Neuron (in vitro differentiated cells): ENCODE measurements around the gene SLC51A.
"Not testable (repeated sequence)": the region's sequence is repeated elsewhere in the genome, so short reads cannot be mapped to it uniquely, and the experiment has no call there.

Experiments used
- H2AFZ ChIP-seq: one replicate; pipeline ENCODE4 v1.6.1; 2013; ENCODE audit warnings: low read depth, mild to moderate bottlenecking, inconsistent platforms, low read length, moderate library complexity
- H3K27me3 ChIP-seq: one replicate; pipeline ENCODE4 v1.6.1; 2013; ENCODE audit warnings: low read length; ENCODE audit not compliant: insufficient read depth
- H3K36me3 ChIP-seq: one replicate; pipeline ENCODE4 v1.6.1; 2013; ENCODE audit warnings: low read length; ENCODE audit not compliant: insufficient read depth
- H3K4me1 ChIP-seq: one replicate; pipeline ENCODE4 v1.6.1; 2013; ENCODE audit warnings: low read length; ENCODE audit not compliant: insufficient read depth
- H3K4me3 ChIP-seq: 2 replicates; pipeline ENCODE4 v1.5.1; 2013; ENCODE audit warnings: mild to moderate bottlenecking, low read length, moderate library complexity
- H3K9me3 ChIP-seq: one replicate; pipeline ENCODE4 v1.6.1; 2013; ENCODE audit warnings: low read length

The SLC51A gene

DNA sequence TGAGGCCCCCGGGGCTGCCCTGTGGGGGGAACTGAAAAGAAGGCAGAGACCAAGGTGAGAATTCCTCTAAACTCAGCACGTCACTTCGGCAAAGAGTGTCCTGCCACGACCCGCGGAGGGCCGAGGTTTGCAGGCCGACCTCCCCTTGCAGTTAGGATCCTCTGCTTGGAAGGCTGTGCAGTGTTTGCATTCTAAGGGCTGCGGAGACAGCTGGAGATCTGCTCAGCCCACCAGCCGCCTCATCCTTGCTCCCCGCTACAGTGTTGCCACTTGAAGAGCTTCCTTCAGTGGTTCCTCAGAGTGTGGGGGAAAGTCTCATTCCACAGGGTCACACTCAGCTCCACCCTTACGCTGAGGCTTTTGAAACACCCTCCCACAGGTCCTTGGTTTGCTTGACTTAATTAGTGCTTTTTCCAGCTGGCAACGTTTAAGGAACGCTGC is 10.8 kb downstream of the SLC51A start:
- no peaks in the 10 kb centered on the region for H3K27me3 ChIP-seq
- H3K9me3 ChIP-seq, result no peaks in the 10 kb centered on the region
- no peak overlapping the region for H3K4me3 ChIP-seq
- H3K36me3 ChIP-seq, result no peaks in the 10 kb centered on the region
- no peaks in the 10 kb centered on the region for H3K4me1 ChIP-seq
- no peak overlapping the region for H2AFZ ChIP-seq

DNA sequence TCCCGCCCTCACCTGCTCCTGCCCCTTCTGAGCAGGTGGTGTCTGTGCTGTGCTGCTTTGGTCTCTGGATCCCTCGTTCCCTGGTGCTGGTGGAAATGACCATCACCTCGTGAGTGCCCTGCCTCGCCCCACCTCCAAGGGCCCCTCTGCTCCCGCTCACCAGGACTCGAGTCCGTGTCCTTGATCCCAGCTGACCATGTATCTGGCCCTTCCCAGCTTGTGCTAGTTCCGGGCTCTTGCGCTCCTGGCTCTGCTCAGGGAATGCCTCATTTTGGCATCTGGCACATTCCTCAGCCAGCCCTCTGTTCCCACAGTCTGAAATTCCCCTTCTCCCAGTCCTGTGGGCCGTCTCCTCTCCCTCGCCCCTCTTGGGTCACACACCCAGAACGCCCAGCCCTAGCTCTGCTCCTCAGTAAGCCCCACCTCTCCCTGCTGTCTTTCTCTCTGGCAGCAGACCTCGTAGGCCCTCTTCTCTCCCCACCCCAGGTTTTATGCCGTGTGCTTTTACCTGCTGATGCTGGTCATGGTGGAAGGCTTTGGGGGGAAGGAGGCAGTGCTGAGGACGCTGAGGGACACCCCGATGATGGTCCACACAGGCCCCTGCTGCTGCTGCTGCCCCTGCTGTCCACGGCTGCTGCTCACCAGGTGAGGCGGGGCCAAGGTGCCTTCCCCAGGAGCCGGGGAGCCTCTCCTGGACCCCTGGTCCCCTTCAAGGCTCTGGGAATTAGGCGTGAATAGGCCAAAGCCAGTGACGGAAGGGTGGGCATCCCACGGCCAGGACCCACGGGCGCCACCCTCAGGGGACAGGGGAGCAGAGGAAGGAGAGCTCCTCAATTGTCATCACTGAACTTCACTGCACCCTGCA is 11.5 kb downstream of the SLC51A start:
- no peak overlapping the region for H3K4me3 ChIP-seq
- no peaks in the 10 kb centered on the region for H3K36me3 ChIP-seq
- H3K9me3 ChIP-seq, result no peaks in the 10 kb centered on the region
- H3K4me1 ChIP-seq, result no peaks in the 10 kb centered on the region
- H3K27me3 ChIP-seq, result no peaks in the 10 kb centered on the region
- no peak overlapping the region for H2AFZ ChIP-seq

DNA sequence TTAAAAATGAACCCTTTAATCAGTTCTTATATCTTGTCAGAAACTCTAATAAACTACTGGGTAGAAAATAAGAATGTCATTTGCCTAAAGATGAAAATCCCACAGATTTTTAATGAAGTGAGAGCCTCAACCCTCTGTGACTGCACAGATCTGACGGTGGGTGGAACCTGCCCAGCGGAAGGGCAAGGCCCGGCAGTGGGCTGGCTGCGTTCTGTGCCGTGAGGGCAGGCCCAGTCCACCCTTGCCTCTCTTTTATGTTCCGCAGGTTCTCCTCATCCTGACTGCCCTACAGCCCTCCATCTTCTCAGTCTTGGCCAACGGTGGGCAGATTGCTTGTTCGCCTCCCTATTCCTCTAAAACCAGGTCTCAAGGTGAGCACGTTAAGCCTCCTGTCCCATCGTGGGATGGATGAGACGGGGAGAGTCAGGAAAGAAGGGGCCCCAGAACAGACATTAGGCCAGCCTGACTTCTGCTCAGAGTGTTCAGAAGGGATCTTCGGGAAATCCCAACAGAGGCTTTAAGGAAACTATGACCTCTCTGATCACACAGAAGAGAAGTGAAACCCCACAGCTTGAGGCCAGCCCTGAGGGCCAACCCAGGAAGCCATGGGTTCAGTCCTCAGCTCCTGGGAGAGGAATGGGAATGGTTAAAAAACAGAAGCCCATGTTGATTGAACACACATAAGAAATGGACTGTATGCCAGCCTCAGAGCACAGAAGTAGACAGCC is 16.0 kb downstream of the SLC51A start:
- no peak overlapping the region for H2AFZ ChIP-seq
- no peaks in the 10 kb centered on the region for H3K4me1 ChIP-seq
- H3K36me3 ChIP-seq, result peaks cover 10% of the 10 kb centered on the region
- no peak overlapping the region for H3K4me3 ChIP-seq
- H3K27me3 ChIP-seq, result no peaks in the 10 kb centered on the region
- no peaks in the 10 kb centered on the region for H3K9me3 ChIP-seq

DNA sequence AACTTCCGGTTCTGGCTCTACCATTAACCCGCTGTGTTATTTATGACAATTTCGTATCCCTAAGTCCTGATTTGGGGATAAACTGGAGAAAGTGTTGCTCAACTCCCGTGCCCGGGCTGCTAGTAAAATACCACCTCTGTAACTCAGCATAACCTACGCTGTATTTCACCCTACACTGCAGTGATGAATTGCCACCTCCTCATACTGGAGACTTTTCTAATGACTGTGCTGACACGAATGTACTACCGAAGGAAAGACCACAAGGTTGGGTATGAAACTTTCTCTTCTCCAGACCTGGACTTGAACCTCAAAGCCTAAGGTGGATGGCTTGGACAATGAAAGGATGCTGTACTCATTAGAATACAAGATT is 16.5 kb downstream of the SLC51A start:
- no peaks in the 10 kb centered on the region for H3K27me3 ChIP-seq
- no peaks in the 10 kb centered on the region for H3K9me3 ChIP-seq
- no peak overlapping the region for H2AFZ ChIP-seq
- peaks cover 15% of the 10 kb centered on the region for H3K36me3 ChIP-seq
- no peaks in the 10 kb centered on the region for H3K4me1 ChIP-seq
- H3K4me3 ChIP-seq, result no peak overlapping the region

DNA sequence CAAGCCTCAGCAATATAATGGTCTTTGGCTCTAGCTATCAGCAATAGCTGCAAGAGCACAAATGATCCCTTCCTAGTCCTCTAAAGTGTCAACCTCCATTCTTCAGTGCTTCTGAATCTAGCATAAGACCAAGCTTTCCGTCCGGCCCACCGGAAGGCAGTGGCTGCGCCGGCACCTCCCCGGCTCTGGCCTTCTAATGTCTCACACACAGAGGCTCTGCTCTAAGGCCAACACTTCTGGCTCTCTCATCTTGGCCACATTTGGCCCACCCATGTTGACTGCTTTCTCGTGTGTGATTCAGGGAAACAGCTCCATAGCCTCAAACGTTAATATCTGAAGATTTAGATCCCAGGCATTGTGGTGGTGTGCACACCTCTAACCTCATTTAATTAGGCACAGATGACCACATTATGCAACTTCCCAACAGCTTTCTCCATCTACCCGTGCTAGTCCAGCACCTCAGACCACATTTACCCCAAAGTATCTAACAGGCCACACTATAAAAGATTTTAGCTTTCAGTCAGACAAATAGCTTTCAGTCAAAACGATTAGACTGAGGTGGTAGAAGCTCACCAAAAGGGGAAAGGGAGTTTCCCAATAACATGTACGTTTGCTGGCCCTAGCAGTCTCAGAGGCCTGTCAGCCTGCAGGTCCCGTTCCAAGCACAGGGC is 19.3 kb downstream of the SLC51A start:
- no peaks in the 10 kb centered on the region for H3K9me3 ChIP-seq

DNA sequence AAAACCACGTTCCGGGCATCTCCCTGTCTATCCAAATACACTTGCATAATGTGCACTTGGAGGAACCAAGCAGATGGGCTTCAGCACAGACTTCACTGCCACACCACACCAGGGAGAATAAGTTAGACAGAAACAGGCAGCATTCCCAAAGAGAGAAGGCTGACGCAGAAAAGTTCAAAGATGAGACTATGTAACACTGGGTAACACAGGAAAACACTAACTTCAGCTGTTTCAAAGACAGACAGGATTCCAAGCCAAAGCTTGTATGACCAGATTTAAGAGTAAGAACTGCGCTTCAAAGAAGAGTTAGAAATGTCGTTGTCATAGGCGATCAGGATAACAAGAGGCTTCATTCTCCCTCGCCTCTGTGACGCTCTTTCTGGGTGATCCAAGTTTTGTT is 19.9 kb downstream of the SLC51A start:
- H2AFZ ChIP-seq, result no peak overlapping the region
- no peaks in the 10 kb centered on the region for H3K4me1 ChIP-seq
- no peaks in the 10 kb centered on the region for H3K9me3 ChIP-seq
- H3K27me3 ChIP-seq, result no peaks in the 10 kb centered on the region
- no peak overlapping the region for H3K4me3 ChIP-seq
- peaks cover 37% of the 10 kb centered on the region for H3K36me3 ChIP-seq

More for the DNA sequence above, 19.3 kb downstream of the SLC51A start:
- H3K27me3 ChIP-seq, result no peaks in the 10 kb centered on the region
- no peak overlapping the region for H3K4me3 ChIP-seq
- H2AFZ ChIP-seq, result no peak overlapping the region
- H3K36me3 ChIP-seq, result peaks cover 36% of the 10 kb centered on the region
- H3K4me1 ChIP-seq, result no peaks in the 10 kb centered on the region

DNA sequence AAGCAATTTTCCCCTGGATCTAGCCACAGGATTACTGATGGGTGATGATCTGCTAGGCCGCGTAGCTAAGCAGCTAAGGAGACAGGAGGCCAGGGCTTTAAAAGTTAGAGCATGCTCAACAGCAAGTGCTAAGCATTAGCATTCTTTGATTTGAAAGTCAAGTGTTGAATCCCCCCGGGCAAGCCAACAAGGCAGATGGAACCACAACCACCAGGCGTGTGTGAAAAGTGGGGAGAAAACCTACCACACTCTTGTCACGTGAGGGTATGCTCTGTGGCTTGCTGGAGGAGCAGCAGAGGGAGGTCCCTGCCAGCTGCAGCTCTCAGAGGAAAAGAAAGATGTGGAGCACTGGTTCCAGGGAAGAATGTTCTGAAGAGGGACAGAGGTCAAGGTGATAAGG is 20.9 kb downstream of the SLC51A start:
- H2AFZ ChIP-seq, result no peak overlapping the region
- H3K9me3 ChIP-seq, result no peaks in the 10 kb centered on the region
- H3K4me3 ChIP-seq, result no peak overlapping the region
- no peaks in the 10 kb centered on the region for H3K4me1 ChIP-seq
- H3K36me3 ChIP-seq, result peaks cover 47% of the 10 kb centered on the region
- no peaks in the 10 kb centered on the region for H3K27me3 ChIP-seq

DNA sequence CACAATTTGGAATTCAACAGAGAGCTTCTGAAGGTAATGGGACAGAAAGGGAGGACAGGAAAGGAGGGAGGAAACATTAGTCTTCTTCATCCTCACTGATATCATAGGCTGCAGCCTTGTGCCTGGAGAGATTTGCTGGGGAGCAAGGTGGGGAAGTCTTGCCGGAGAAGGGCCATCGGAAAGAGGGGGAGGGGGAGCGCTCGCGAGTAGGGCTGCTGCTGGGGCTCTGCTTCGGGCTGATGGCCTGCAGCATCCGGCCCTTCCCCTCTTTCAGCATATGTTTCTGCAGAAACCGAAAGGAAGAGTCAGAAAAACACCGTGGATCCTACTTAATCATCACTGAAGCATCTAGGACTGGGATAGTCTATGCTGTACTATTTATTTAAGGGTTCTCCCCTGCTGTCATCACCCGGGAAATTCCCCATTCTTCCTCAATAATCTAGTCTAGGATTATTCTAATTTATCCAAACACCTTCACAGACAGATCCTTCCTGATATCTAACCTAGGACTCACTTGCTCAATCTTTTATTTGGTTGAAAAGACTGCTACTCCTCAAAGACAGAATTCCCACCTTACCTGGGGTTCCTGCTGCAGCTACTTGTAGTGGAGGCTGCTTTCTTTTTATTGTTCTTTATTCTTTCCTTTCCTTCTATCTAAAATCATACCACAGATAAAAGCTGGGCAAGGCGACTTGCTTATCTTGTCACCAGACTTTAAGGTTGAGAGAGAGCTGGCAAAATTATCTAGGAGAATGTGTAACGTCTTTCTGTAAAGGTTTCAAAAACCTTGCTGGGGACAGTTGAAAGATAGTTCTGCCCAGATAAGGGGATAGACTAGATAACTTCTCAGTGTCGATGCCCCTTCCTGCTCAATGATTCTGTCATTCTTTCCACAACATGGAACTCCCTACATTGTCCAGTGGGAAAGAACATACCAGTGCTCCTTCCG is 22.6 kb downstream of the SLC51A start:
- Histone ChIP-seq H3K4me1 (no peaks in the 10 kb centered on the region), H3K27me3 (no peaks in the 10 kb centered on the region), H3K36me3 (peaks cover 54% of the 10 kb centered on the region)

DNA sequence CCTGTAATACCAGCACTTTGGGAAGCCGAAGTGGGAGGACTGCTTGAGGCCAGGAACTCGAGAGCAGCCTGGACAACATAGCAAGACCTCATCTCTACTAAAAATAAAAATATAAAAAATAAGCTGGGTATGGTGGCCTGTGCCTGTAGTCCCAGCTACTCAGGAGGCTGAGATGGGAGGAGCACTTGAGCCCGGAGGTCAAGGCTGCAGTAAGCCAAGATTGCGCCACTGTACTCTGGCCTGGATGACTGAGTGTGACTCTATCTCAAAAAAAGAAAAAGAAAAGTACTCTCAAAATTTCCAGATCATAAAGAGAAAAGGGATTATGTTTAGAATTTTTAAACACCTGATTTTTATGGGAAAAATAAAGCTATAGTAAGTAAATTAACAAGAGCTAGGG is 24.1 kb downstream of the SLC51A start:
- Histone ChIP-seq H3K4me3 (no peak overlapping the region), H3K27me3 (no peaks in the 10 kb centered on the region), H2AFZ (no peak overlapping the region), H3K9me3 (no peaks in the 10 kb centered on the region), H3K36me3 (peaks cover 50% of the 10 kb centered on the region), H3K4me1 (no peaks in the 10 kb centered on the region)

More for the DNA sequence above, 22.6 kb downstream of the SLC51A start:
- Histone ChIP-seq H3K4me3 (no peak overlapping the region), H2AFZ (no peak overlapping the region), H3K9me3 (no peaks in the 10 kb centered on the region)

DNA sequence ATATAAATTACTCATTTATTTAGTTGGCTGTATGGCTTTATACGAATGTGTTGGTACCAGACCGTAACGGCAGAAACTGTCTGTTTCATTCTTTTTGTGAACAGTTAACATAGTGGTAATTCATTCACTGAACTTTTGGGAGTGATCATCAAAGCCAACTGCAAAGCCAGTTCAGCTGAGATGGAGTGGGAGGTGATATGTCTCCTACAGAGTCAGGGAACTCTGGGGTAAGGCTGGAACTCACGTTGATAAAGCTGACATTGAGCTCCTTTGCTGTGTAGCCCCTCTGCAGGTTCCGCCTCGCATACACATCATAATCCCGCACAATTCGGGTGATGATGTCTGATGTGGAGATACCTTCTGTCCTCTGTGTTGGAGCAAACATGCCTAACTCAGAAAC is 25.4 kb downstream of the SLC51A start:
- Histone ChIP-seq H3K4me1 (no peaks in the 10 kb centered on the region), H3K9me3 (no peaks in the 10 kb centered on the region), H3K4me3 (no peak overlapping the region), H3K36me3 (peaks cover 58% of the 10 kb centered on the region), H2AFZ (no peak overlapping the region), H3K27me3 (no peaks in the 10 kb centered on the region)

DNA sequence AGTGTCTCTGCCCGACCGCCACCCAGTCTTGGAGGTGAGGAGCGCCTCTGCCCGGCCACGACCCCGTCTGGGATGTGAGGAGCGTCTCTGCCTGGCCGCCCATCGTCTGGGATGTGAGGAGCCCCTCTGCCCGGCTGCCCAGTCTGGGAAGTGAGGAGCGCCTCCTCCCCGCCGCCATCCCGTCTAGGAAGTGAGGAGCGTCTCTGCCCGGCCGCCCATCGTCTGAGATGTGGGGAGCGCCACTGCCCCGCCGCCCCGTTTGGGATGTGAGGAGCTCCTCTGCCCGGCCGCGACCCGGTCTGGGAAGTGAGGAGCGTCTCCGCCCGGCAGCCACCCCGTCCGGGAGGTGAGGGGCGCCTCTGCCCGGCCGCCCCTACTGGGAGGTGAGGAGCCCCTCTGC is 27.8 kb downstream of the SLC51A start:
- H3K36me3 ChIP-seq, result peaks cover 51% of the 10 kb centered on the region

DNA sequence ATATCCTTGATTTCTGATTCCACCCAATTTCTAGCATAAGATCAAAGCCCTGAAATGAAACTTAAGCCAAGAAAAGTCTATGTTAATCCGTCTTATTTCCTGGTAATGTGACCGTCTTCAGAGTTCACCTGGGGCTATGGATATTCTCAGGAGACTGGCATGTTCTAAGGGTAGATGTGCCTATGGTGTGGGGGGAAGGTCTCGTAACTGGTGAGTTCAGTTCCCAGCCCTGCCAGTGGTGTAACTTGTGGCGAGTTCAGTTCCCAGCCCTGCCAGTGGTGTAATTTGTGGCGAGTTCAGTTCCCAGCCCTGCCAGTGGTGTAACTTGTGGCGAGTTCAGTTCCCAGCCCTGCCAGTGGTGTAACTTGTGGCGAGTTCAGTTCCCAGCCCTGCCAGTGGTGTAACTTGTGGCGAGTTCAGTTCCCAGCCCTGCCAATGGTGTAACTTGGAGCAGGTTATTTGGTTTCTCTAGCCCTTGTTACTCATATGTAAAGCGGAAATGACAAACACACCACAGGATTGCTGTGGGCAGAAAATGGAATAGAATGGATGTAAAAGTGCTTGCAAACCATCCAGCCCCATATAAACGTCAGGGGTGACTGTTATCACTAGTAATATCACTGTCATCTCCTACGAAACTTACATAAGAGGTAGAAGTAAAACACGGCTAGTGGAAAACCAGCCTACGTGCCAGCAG is 30.4 kb downstream of the SLC51A start:
- no peak overlapping the region for H3K4me3 ChIP-seq
- H3K27me3 ChIP-seq, result no peaks in the 10 kb centered on the region
- H3K4me1 ChIP-seq, result no peaks in the 10 kb centered on the region
- H2AFZ ChIP-seq, result no peak overlapping the region
- peaks cover 40% of the 10 kb centered on the region for H3K36me3 ChIP-seq
- peaks cover 5% of the 10 kb centered on the region for H3K9me3 ChIP-seq

More for the DNA sequence above, 27.8 kb downstream of the SLC51A start:
- not testable (repeated sequence) for H2AFZ ChIP-seq, H3K4me1 ChIP-seq, H3K4me3 ChIP-seq, H3K27me3 ChIP-seq, H3K9me3 ChIP-seq
